Suppressor macrophage (primary cell): ENCODE results near the gene DNAH10.
A peak's percentile ranks its signal among the peaks of the same experiment; 100 is the strongest.

ENCODE experiments used
- DNase-seq, 4 experiments: peaks; one replicate each; pipeline ENCODE4 v3.0.0-alpha.2; 2020 to 2022

The DNAH10 gene

DNA sequence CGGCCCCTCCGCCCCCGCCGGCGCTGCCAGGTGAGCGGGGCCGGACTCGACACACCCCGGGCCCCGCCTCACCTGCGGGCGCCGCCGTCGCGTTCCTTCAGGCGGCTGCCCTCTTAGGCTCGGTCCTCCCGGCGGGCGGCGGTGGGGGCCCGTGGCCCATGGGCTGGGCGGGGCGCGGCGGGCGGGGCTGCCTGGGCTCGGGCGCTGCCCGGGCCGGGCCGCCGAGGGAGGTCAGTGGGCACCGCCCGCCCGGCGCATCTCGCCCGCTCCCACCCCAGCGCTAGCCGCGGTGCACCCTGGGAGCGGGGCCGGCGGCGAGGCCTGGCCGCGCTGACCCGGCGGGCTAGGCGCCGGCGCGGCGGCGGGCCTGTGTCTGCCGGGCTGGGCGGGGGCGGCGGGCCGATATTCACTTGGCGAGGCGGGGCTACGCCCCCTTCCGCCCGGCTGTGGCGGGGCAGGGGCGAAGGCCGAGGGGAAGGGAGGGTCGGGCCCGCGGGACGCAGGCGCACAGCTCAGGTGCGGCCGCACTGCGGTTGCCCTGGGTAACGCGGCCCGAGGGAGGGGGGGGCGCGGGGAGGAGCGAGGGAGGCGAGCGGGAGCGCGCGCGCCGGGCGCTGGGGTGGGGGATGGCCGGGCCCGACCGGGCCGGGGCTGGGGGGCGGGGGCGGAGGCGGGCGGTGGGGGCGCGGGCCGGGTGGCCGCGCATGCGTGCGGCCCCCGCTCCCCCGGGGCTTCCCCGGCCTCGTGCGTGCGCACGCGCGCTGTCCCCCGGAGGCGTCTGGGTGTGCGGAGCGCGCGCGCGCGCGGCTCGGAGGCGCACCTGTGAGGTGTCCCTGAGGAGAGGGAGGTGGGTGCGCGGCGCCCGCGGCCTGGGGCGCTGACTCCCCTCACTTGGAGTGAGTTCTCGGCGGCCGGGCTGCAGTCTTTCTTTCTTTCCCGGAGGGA, 210.6 kb downstream of the DNAH10 start, which contains the start of the genes CCDC92 and ZNF664:
TSS of gene CCDC92 (minus strand) at position 375 of the 945 bp plus-strand sequence. CDS start 28,526 bp downstream, outside the sequence.
TSS of gene ZNF664 (plus strand) at position 759 of the 945 bp plus-strand sequence. CDS start 38,930 bp downstream, outside the sequence.
- peak; percentile 83 to 95 (median 89) for DNase-seq

DNA sequence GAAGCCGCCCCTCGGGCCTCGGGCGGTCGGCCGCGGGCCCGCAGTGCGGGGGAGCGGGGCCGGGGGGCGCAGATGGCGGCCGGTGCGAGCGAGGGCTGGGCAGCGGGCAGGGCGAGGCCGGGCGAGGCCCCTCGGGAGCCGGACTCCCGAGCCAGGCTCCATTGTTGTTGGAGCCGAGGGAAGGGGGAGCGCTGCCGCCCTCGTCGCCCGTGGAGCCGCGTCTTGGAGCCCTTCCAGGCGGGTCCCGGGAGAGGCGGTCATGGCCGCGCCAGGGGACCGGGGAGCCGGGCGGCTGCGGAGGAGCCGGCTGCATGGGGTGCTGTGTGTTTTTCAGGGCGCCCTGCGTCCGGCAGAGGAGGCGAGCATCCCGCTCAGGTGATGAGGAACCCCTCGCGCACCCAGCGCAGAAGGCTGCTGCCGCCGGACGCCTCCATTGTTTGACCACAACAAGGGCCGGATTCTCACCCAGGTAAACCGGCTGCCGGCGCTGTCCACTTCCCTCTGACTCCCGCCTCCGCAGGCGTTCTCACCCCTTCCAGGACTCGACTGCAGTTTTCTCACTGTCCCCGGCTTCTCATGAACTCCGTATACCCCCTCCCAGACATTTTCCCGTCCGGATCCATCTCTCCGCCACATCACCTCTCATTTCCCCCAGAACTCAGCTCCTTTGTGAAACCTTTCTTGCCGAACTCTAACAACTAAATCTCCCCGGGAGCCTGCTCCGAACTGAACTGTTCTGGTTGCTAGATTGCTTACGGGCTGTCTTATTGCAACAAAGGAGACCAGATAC, 211.6 kb downstream of the DNAH10 start:
- DNase-seq = peak in 3 of 4 experiments; percentile 20 to 54 (median 37)

DNA sequence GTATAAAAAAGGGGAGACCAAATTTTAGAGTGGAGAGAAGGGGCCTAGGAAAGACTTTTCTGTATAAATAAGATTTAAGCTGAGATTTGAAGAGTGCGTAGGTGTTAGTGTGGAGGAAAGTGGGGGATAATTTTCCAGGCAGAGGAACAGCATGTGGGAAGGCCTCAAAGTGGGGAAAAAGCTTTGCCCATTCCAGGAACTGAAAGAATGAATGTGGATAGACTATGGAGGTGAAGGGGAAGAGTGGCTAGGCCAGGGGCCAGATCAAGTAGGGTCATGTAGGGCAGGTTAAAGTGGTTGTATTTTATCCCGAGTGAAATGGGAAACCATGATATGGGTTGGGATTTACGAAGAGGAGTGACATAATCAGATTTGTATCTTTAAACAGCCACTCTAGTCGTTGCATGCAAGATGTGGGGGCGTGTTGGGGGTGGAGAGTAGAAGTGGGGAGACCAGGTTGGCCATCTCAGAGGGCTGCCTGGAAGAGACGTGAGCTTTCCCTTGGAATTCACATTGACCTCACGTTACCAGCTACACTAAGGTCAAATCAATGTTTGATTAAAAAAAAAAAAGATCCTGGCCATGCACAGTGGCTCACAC, 214.2 kb downstream of the DNAH10 start:
- no peak for DNase-seq

DNA sequence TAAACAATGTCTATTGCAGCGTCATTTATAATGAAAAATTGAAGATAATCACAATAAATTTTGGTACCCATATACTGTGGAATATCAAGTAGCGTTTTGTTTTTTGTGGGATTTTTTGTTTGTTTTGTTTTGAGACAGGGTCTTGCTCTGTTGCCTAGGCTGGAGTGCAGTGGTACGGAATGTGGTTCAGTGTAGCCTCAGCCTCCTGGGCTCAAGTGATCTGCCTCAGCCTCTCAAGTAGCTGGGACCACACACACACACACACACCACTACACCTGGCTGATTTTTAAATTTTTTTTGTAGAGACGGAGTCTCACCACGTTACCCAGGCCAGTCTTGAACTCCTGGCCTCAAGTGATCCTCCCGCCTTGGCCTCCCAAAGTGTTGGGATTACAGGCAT, 217.5 kb downstream of the DNAH10 start:
- DNase-seq = no peak

DNA sequence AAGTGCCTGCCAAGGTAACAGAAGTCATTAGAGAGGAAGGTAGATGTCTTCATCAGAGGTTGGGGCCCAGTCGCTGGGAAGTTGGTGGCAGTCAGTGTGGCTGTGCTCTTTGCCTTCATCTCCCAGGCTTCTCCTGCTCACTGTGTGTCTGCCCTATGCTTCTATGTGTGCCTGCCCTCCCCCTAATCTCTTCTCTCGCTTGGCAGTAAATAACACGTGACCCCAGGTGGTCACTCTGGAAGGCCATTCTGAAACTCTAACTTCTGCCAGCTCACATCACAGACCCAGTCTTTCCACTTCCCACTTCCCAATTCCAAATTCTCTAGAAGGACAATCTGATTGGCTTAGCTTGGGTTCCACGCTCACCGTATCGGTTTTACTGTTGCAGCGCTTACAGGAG, 220.2 kb downstream of the DNAH10 start:
- no peak for DNase-seq

DNA sequence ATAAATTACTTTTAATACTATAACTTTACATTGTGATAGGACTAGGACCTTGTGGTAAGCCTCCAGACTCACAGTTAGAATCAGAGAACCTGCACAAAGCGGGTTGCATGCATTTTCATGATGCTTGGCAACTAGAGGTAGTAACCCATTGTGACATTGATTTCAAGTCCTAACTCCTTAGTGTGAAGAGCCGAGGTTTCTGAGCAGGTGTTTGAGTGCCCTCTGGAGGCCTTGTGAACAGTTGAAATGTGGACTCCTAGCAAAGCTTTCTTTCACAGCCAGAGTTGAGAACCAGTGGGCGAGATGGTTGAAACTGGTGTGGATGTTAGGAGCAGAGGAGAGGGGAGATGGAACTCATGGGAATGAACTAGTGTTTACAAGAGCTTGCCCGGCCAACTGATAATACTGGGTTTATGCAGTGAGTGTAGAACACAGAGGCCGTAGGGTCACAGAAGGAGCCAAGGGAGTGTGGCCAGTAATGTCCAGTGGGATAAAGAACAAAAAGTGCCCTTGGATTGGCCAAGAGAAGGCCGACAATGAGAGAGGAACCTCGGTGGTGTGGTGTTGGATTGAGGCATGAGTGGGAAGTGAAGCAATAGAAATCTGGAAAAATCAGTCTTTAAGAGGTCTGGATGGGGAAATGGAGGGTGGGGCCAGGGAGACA, 221.9 kb downstream of the DNAH10 start:
- peak; percentile 68 to 78 (median 73) for DNase-seq

DNA sequence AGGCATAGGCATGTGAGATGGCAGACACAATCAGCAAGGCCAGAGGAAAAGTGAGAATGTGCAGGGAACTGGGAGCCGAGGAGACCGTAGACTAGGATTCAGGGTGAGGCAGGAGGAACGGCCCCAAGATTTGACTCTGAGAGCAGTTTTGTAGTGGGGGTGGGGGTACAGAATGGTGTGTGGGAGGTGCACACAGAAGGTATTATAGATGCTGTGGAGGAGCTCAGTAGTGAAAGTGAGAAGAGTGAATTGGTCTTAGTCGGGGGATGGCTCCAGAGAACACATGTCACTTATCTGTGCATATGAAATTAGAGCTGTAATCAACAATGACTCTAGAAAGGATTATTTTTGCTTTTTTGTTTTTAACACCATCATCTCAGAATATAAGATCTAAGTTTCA, 222.8 kb downstream of the DNAH10 start:
- DNase-seq = no peak
